GM23248 (cell line): Measurements from ENCODE around the gene SRPK2.

ENCODE experiments used
- EZH2 ChIP-seq: fragments of 200-600 bp; sonication (generic); IDR thresholded peaks from 2 replicates; pipeline ENCODE4 v1.6.1; 2018; ENCODE audit warnings: antibody characterized with exemption, mild to moderate bottlenecking; ENCODE audit not compliant: insufficient read depth, poor library complexity, severe bottlenecking
- EZH2phosphoT487 ChIP-seq: fragments of 200-600 bp; sonication (generic); IDR thresholded peaks from 2 replicates; pipeline ENCODE4 v1.6.1; 2018; ENCODE audit warnings: antibody characterized with exemption, moderate library complexity, mild to moderate bottlenecking, low read depth; ENCODE audit not compliant: insufficient read depth

GRCh38 chr7:105224884-105225651 lies 163.7 kb downstream of the SRPK2 start:
- TF ChIP-seq EZH2 (no peak), EZH2phosphoT487 (no peak)
